Smooth muscle cell (in vitro differentiated cells): ENCODE measurements around the gene LTBP3. TPM values are rescaled to one million over a fixed set of nuclear protein-coding genes. Genes with fewer than 3 reads are reported as not detected.

Experiments used
- DNase-seq: peaks from one replicate; lab custom pipeline; 2025; ENCODE audit not compliant: unreplicated experiment; lab: John Stamatoyannopoulos, UW
- H2AFZ ChIP-seq: fragments of 200-600 bp; sonication (generic); 2 replicates; pipeline ENCODE4 v1.6.0; 2016; ENCODE audit warnings: antibody characterized with exemption, low read depth, mild to moderate bottlenecking
- H3F3A ChIP-seq: fragments of 200-600 bp; sonication (generic); 2 replicates; pipeline ENCODE4 v1.6.0; 2017; ENCODE audit warnings: antibody characterized with exemption, low read depth
- H3K27ac ChIP-seq: fragments of 200-600 bp; sonication (generic); 2 replicates; pipeline ENCODE4 v1.5.1; 2016; ENCODE audit warnings: low read depth, mild to moderate bottlenecking
- H3K27me3 ChIP-seq: fragments of 200-600 bp; sonication (generic); 2 replicates; pipeline ENCODE4 v1.6.1; 2016; ENCODE audit warnings: low read depth, mild to moderate bottlenecking
- H3K36me3 ChIP-seq: fragments of 200-600 bp; sonication (generic); 2 replicates; pipeline ENCODE4 v1.5.1; 2016; ENCODE audit warnings: low read depth
- H3K4me1 ChIP-seq: fragments of 200-600 bp; sonication (generic); 2 replicates; pipeline ENCODE4 v1.5.1; 2016; ENCODE audit warnings: low read depth
- H3K4me2 ChIP-seq: fragments of 200-600 bp; sonication (generic); 2 replicates; pipeline ENCODE4 v1.6.0; 2016; ENCODE audit warnings: mild to moderate bottlenecking
- H3K4me3 ChIP-seq: fragments of 200-600 bp; sonication (generic); 2 replicates; pipeline ENCODE4 v1.5.1; 2016; ENCODE audit warnings: mild to moderate bottlenecking
- H3K79me2 ChIP-seq: fragments of 200-600 bp; sonication (generic); 2 replicates; pipeline ENCODE4 v1.6.0; 2016; ENCODE audit warnings: low read depth, mild to moderate bottlenecking
- H3K9ac ChIP-seq: fragments of 200-600 bp; sonication (generic); 2 replicates; pipeline ENCODE4 v1.6.0; 2016; ENCODE audit warnings: low read depth
- H3K9me3 ChIP-seq: fragments of 200-600 bp; sonication (generic); replicated peaks from 2 replicates; pipeline ENCODE4 v1.5.1; 2016; ENCODE audit warnings: low read depth
- H4K20me1 ChIP-seq: fragments of 200-600 bp; sonication (generic); 2 replicates; pipeline ENCODE4 v1.6.0; 2016; ENCODE audit warnings: low read depth
- WGBS: methylation state at CpG from one replicate; pipeline ENCODE4 v1.1.7; 2016; ENCODE audit warnings: low lambda C conversion rate; 5-methylcytosine and 5-hydroxymethylcytosine counted together
- polyA plus RNA-seq: library from polyadenylated mRNA; unstranded; fragments of >200 nt; fragmentation: Nextera tagmentation; extraction: Ambion mirVana; gene quantifications from 2 replicates; pipeline ENCODE4 v1.2.1, GENCODE V29; 2016
- total RNA-seq: library from RNA; depleted of rRNA; stranded (reverse); fragments of >200 nt; gene quantifications from 2 replicates; pipeline ENCODE4 v1.2.3, GENCODE V29; 2014
- TF ChIP-seq, protein P1 (sequence below): fragments of 200-600 bp; sonication (generic); IDR thresholded peaks from 2 replicates; pipeline ENCODE4 v1.5.1; 2017; ENCODE audit warnings: borderline replicate concordance, mild to moderate bottlenecking, antibody characterized with exemption; ENCODE audit not compliant: insufficient read depth, poor library complexity, severe bottlenecking

LTBP3 gene
- total and polyA plus RNA-seq, 2 experiments from 2014 or later, result 33.6 to 46.4 TPM

GRCh38 chr11:65592858-65593517 is 34.8 kb upstream of the LTBP3 start:
- 70% methylated on average over 22 of the region's 22 CpGs for WGBS
- H2AFZ ChIP-seq, result no peak overlapping the region

DNA sequence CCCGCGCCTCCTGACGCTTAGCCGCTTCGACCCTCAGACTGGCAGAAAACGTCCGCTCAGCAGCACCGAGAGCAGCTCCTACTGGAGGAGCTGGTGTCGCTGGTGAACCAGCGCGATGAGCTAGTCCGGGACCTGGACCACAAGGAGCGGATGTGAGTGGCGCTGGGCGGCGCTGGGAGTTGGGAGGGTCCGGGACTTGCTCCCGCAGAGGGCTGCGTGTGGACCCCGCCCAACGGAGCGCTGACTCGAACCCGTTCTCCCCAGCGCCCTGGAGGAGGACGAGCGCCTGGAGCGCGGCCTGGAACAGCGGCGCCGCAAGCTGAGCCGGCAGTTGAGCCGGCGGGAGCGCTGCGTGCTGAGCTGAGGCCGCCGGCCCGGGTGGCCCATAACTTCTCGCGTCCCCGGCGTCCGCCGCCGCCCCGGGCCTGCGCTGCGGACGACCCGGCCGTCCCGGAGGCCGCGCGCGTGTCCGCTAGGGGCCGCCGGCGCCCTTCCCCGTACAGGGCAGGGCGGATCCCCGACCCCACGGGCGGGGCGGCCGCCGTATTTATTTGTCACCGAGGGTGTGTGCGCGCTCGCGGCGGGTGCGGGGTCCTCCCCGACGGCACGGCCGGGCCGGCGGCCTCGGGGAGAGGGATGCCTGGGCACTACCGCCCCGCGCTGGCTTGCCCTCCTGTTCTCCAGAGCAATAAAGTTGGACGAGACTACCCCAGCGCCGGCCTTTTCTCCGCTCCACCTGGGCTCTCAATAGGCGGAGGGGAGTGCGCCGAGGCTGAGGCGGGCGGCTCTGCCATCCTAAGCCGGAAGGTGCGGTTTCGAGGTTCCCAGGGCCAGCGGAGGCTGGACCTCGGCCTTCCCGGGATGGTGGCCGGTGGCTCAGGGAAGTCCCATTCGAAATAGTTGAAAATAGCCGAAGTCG is 34.0 kb upstream of the LTBP3 start:
- H3K27ac ChIP-seq, result no peak overlapping the region
- H3K4me2 ChIP-seq, result peak overlapping the region; percentile 82
- H3K9me3 ChIP-seq, result no peaks in the 10 kb centered on the region
- peaks cover 16% of the 10 kb centered on the region for H3K4me1 ChIP-seq
- no peaks in the 10 kb centered on the region for H4K20me1 ChIP-seq
- no peak overlapping the region for H3K9ac ChIP-seq
- no peaks in the 10 kb centered on the region for H3K27me3 ChIP-seq
- H3K79me2 ChIP-seq, result no peaks in the 10 kb centered on the region
- DNase-seq, result peak; percentile 39
- TF ChIP-seq, protein P1, sequence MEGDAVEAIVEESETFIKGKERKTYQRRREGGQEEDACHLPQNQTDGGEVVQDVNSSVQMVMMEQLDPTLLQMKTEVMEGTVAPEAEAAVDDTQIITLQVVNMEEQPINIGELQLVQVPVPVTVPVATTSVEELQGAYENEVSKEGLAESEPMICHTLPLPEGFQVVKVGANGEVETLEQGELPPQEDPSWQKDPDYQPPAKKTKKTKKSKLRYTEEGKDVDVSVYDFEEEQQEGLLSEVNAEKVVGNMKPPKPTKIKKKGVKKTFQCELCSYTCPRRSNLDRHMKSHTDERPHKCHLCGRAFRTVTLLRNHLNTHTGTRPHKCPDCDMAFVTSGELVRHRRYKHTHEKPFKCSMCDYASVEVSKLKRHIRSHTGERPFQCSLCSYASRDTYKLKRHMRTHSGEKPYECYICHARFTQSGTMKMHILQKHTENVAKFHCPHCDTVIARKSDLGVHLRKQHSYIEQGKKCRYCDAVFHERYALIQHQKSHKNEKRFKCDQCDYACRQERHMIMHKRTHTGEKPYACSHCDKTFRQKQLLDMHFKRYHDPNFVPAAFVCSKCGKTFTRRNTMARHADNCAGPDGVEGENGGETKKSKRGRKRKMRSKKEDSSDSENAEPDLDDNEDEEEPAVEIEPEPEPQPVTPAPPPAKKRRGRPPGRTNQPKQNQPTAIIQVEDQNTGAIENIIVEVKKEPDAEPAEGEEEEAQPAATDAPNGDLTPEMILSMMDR, result peak; percentile 12
- H2AFZ ChIP-seq, result no peak overlapping the region
- no peaks in the 10 kb centered on the region for H3K36me3 ChIP-seq
- peak overlapping the region; percentile 40 for H3K4me3 ChIP-seq
- 9% methylated on average over 101 of the region's 106 CpGs for WGBS
- peaks cover 5% of the 10 kb centered on the region for H3F3A ChIP-seq

More at GRCh38 chr11:65592858-65593517, 34.8 kb upstream of the LTBP3 start:
- no peak overlapping the region for H3K27ac ChIP-seq
- DNase-seq, result no peak
- H3K9me3 ChIP-seq, result no peaks in the 10 kb centered on the region
- no peaks in the 10 kb centered on the region for H3K27me3 ChIP-seq
- H3F3A ChIP-seq, result peaks cover 5% of the 10 kb centered on the region
- TF ChIP-seq, protein P1, result no peak
- H3K79me2 ChIP-seq, result no peaks in the 10 kb centered on the region
- no peak overlapping the region for H3K9ac ChIP-seq
- no peaks in the 10 kb centered on the region for H4K20me1 ChIP-seq
- peaks cover 16% of the 10 kb centered on the region for H3K4me1 ChIP-seq
- H3K4me2 ChIP-seq, result peak overlapping the region; percentile 82
- peak overlapping the region; percentile 40 for H3K4me3 ChIP-seq
- H3K36me3 ChIP-seq, result no peaks in the 10 kb centered on the region

- no peak overlapping the region for H3K9ac ChIP-seq
- TF ChIP-seq, protein P1, result no peak
- no peak for DNase-seq
- no peak overlapping the region for H3K4me3 ChIP-seq
- H3F3A ChIP-seq, result peaks cover 5% of the 10 kb centered on the region
- peaks cover 16% of the 10 kb centered on the region for H3K4me1 ChIP-seq
- H3K9me3 ChIP-seq, result no peaks in the 10 kb centered on the region
- H3K36me3 ChIP-seq, result no peaks in the 10 kb centered on the region
- H3K27ac ChIP-seq, result no peak overlapping the region
- H2AFZ ChIP-seq, result no peak overlapping the region
- 91% methylated on average over 8 of the region's 8 CpGs for WGBS
- no peaks in the 10 kb centered on the region for H3K79me2 ChIP-seq
- H4K20me1 ChIP-seq, result no peaks in the 10 kb centered on the region
- no peaks in the 10 kb centered on the region for H3K27me3 ChIP-seq
- H3K4me2 ChIP-seq, result no peak overlapping the region
These were observed 32.1 kb upstream of the LTBP3 start for GRCh38 chr11:65590240-65590738.
